Calu3 (cell line): ENCODE data around the gene PKIB. TPM values are rescaled to one million over a fixed set of nuclear protein-coding genes. Genes with fewer than 3 reads are reported as not detected.

Experiments used
- BruUV-seq: library from RNA; stranded (reverse); fragments of 400-500 nt; replicated peaks from 2 replicates; lab custom pipeline; 2021; lab: Mats Ljungman, UMichigan
- CTCF ChIA-PET: fragments of 300-600 bp; sonication (Branson Sonifier 250); formaldehyde crosslinking; loops from one replicate; lab custom pipeline; 2022; ENCODE audit warnings: antibody characterized with exemption; lab: Charles Lee
- DNase-seq: peaks from one replicate; pipeline ENCODE4 v3.0.0; 2022
- H3K27ac Mint-ChIP-seq: one replicate; pipeline ENCODE4 v1.8.0; 2022; ENCODE audit warnings: mixed read lengths; ENCODE audit not compliant: unreplicated experiment
- H3K27me3 Mint-ChIP-seq: one replicate; pipeline ENCODE4 v1.8.0; 2022; ENCODE audit warnings: mixed read lengths; ENCODE audit not compliant: unreplicated experiment
- H3K36me3 Mint-ChIP-seq: one replicate; pipeline ENCODE4 v1.8.0; 2022; ENCODE audit warnings: mild to moderate bottlenecking, moderate library complexity, mixed read lengths; ENCODE audit not compliant: insufficient read depth, unreplicated experiment
- H3K4me1 Mint-ChIP-seq: one replicate; pipeline ENCODE4 v1.8.0; 2022; ENCODE audit warnings: mild to moderate bottlenecking, low read depth, mixed read lengths; ENCODE audit not compliant: unreplicated experiment
- H3K4me3 Mint-ChIP-seq: one replicate; pipeline ENCODE4 v1.8.0; 2022; ENCODE audit warnings: mild to moderate bottlenecking, low read depth, moderate library complexity, mixed read lengths; ENCODE audit not compliant: unreplicated experiment
- H3K9me3 Mint-ChIP-seq: one replicate; pipeline ENCODE4 v1.8.0; 2022; ENCODE audit warnings: low read depth, mixed read lengths; ENCODE audit not compliant: unreplicated experiment
- intact Hi-C: fragments of 100-400 bp; cut with micrococcal nuclease; formaldehyde crosslinking; loops from one replicate; pipeline ENCODE4 v1.10.0; 2022; ENCODE audit not compliant: unreplicated experiment
- total RNA-seq: library from RNA; stranded (reverse); gene quantifications from 2 replicates; pipeline ENCODE4 v1.2.3, GENCODE V29; 2022
- TF ChIP-seq, protein P1 (sequence below): fragments of 200-600 bp; IDR thresholded peaks from one replicate; pipeline ENCODE4 v1.8.0; 2022; ENCODE audit warnings: antibody characterized with exemption; ENCODE audit not compliant: unreplicated experiment

PKIB gene
- total RNA-seq, 1 experiment from 2014 or later: 17.2 TPM

- intact Hi-C loops: no loop called here
- H3K4me1 Mint-ChIP-seq: peaks cover 33% of the 10 kb centered on the region
- H3K27ac Mint-ChIP-seq: no peak overlapping the region
- no peaks in the 10 kb centered on the region for H3K36me3 Mint-ChIP-seq
- no TSS peak for BruUV-seq
- H3K27me3 Mint-ChIP-seq: no peaks in the 10 kb centered on the region
- TF ChIP-seq, protein P1, sequence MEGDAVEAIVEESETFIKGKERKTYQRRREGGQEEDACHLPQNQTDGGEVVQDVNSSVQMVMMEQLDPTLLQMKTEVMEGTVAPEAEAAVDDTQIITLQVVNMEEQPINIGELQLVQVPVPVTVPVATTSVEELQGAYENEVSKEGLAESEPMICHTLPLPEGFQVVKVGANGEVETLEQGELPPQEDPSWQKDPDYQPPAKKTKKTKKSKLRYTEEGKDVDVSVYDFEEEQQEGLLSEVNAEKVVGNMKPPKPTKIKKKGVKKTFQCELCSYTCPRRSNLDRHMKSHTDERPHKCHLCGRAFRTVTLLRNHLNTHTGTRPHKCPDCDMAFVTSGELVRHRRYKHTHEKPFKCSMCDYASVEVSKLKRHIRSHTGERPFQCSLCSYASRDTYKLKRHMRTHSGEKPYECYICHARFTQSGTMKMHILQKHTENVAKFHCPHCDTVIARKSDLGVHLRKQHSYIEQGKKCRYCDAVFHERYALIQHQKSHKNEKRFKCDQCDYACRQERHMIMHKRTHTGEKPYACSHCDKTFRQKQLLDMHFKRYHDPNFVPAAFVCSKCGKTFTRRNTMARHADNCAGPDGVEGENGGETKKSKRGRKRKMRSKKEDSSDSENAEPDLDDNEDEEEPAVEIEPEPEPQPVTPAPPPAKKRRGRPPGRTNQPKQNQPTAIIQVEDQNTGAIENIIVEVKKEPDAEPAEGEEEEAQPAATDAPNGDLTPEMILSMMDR: no peak
- no peak overlapping the region for H3K4me3 Mint-ChIP-seq
- H3K9me3 Mint-ChIP-seq: no peaks in the 10 kb centered on the region
- CTCF ChIA-PET: no interaction called here
- no peak for DNase-seq
Observed at GRCh38 chr6:122649701-122650100, 39.5 kb downstream of the PKIB start.

DNA sequence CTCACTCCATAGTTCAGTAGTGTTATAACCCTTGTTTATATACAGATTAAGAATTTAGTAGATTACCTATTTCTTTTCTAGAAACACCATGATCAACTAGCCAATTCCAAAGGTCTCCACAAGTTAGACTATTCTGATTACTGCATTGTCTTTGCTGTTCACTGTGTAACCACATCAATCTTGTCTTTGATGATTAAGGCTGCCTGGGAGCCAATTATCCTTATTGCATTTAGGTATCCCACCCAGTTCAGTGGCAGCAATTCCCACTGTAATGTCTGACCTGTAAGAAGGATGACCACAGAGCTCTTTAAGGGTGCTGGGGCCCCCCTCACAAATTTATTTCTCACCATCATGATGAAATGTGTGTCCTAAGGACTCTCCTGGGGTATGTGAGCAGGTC is 40.2 kb downstream of the PKIB start:
- no peak overlapping the region for H3K4me3 Mint-ChIP-seq
- H3K4me1 Mint-ChIP-seq: peaks cover 38% of the 10 kb centered on the region
- no TSS peak for BruUV-seq
- no peak for DNase-seq
- intact Hi-C loops: no loop called here
- no peak overlapping the region for H3K27ac Mint-ChIP-seq
- no peaks in the 10 kb centered on the region for H3K36me3 Mint-ChIP-seq
- no peaks in the 10 kb centered on the region for H3K9me3 Mint-ChIP-seq
- TF ChIP-seq, protein P1: no peak
- CTCF ChIA-PET: interaction anchor here (0.7 kb wide), 1 partner anchor 32 kb away, joined by 3 read pairs; no protein-coding TSS in a partner anchor
- no peaks in the 10 kb centered on the region for H3K27me3 Mint-ChIP-seq

DNA sequence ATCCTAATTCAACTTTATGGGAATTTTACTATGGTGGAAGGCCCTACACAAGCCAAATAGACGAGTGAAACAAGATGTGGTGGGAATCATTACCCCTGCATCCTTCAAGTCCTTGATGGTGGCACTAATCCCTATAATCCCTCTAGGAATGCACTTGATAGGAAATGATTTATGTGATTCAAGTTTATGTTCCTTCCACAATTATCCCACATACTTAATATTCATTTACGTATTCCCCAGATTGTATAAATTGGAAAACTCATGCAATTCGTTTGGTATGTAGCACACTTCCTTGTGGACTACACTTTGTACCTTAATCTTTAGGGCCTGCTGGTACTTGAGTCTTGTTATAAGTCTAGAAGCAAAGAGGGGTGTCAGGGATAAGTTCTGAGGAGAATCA is 40.8 kb downstream of the PKIB start:
- no peaks in the 10 kb centered on the region for H3K36me3 Mint-ChIP-seq
- no peak overlapping the region for H3K27ac Mint-ChIP-seq
- intact Hi-C loops: no loop called here
- TF ChIP-seq, protein P1: no peak
- CTCF ChIA-PET: interaction anchor here (0.7 kb wide), 1 partner anchor 31 kb away, joined by 3 read pairs; no protein-coding TSS in a partner anchor
- no peaks in the 10 kb centered on the region for H3K27me3 Mint-ChIP-seq
- peaks cover 38% of the 10 kb centered on the region for H3K4me1 Mint-ChIP-seq
- no peaks in the 10 kb centered on the region for H3K9me3 Mint-ChIP-seq
- BruUV-seq: no TSS peak
- no peak overlapping the region for H3K4me3 Mint-ChIP-seq
- no peak for DNase-seq

- H3K36me3 Mint-ChIP-seq: no peaks in the 10 kb centered on the region
- no peaks in the 10 kb centered on the region for H3K27me3 Mint-ChIP-seq
- H3K9me3 Mint-ChIP-seq: no peaks in the 10 kb centered on the region
- TF ChIP-seq, protein P1: no peak
- DNase-seq: no peak
- H3K27ac Mint-ChIP-seq: peak overlapping the region; percentile 88
- CTCF ChIA-PET: no interaction called here
- no TSS peak for BruUV-seq
- H3K4me1 Mint-ChIP-seq: peaks cover 38% of the 10 kb centered on the region
- no peak overlapping the region for H3K4me3 Mint-ChIP-seq
- intact Hi-C loops: loop anchor here (1.0 kb wide), 1 partner anchor 41 kb away; the partner anchor contains the start of gene PKIB
Observed at GRCh38 chr6:122651604-122652003, 41.4 kb downstream of the PKIB start.
